Measurements from ENCODE around the gene ARID5A. TPM values are rescaled to one million over a fixed set of nuclear protein-coding genes. Genes with fewer than 3 reads are reported as not detected.
"Not testable (repeated sequence)": the region's sequence is repeated elsewhere in the genome, so short reads cannot be mapped to it uniquely, and the experiment has no call there.

Gene ARID5A
- total RNA-seq, 4 donors from 2014 or later: 2.8 to 25.9 (median 5.7) TPM

- intact Hi-C loops (cut with DNase I): no loop called here
Observed at GRCh38 chr2:96551605-96552314, 15.2 kb downstream of the ARID5A start.

GRCh38 chr2:96552315-96553175, 16.0 kb downstream of the ARID5A start:
- no peak for DNase-seq
- H3K4me3 ChIP-seq: no peak overlapping the region
- TF ChIP-seq POLR2A (IDR thresholded peaks at IDR 0.05) (no peak), CTCF (IDR thresholded peaks at IDR 0.05) (no peak)
- peaks cover 14 to 56% (median 21%) of the 10 kb centered on the region in 3 donors for H3K36me3 ChIP-seq
- WGBS, 2 donors: 65 to 81% methylated on average over 7 to 10 of the region's 18 CpGs
- H3K9me3 ChIP-seq: no peaks in the 10 kb centered on the region
- H3K27me3 ChIP-seq: no peaks in the 10 kb centered on the region
- H3K4me1 ChIP-seq: peaks cover 7 to 48% (median 8%) of the 10 kb centered on the region in 3 donors
- intact Hi-C loops (cut with DNase I): no loop called here
- H3K27ac ChIP-seq: no peak overlapping the region

More at GRCh38 chr2:96551605-96552314, 15.2 kb downstream of the ARID5A start:
- Histone ChIP-seq H3K27ac (no peak overlapping the region), H3K36me3 (peaks cover 14 to 61% (median 21%) of the 10 kb centered on the region in 3 donors), H3K27me3 (no peaks in the 10 kb centered on the region), H3K9me3 (no peaks in the 10 kb centered on the region), H3K4me3 (no peak overlapping the region), H3K4me1 (peaks cover 7 to 54% (median 8%) of the 10 kb centered on the region in 3 donors)
- no peak for DNase-seq
- TF ChIP-seq CTCF (IDR thresholded peaks at IDR 0.05): no peak
- TF ChIP-seq POLR2A (IDR thresholded peaks at IDR 0.05): no peak
- 93 to 94% methylated on average over 10 to 18 of the region's 25 CpGs for WGBS, 2 donors

- H3K4me3 ChIP-seq: no peak overlapping the region
- DNase-seq: no peak
- H3K4me1 ChIP-seq: peaks cover 7 to 40% (median 8%) of the 10 kb centered on the region in 3 donors
- 71 to 95% methylated on average over 3 to 8 of the region's 16 CpGs for WGBS, 2 donors
- H3K9me3 ChIP-seq: no peaks in the 10 kb centered on the region
- intact Hi-C loops (cut with DNase I): no loop called here
- no peaks in the 10 kb centered on the region for H3K27me3 ChIP-seq
- no peak for TF ChIP-seq CTCF (IDR thresholded peaks at IDR 0.05)
- no peak for TF ChIP-seq POLR2A (IDR thresholded peaks at IDR 0.05)
- peaks cover 14 to 48% (median 21%) of the 10 kb centered on the region in 3 donors for H3K36me3 ChIP-seq
- H3K27ac ChIP-seq: no peak overlapping the region
Observed at GRCh38 chr2:96553176-96553956, 16.8 kb downstream of the ARID5A start.

- intact Hi-C loops (cut with DNase I); H3K9me3 ChIP-seq; H3K27ac ChIP-seq; H3K27me3 ChIP-seq; DNase-seq: not testable (repeated sequence)
- peaks cover 14 to 43% (median 17%) of the 10 kb centered on the region in 3 donors for H3K36me3 ChIP-seq
- H3K4me1 ChIP-seq: peaks cover 7 to 34% (median 8%) of the 10 kb centered on the region in 3 donors
- WGBS, 2 donors: 35% methylated on average over 8 of the region's 9 CpGs; no CpG with 5 or more reads in 1 of the 2 donors
- H3K4me3 ChIP-seq: peak overlapping the region in 1 of 4 donors; percentile 2
Observed at GRCh38 chr2:96553957-96554292, 17.4 kb downstream of the ARID5A start.

GRCh38 chr2:96554293-96555145, 18.0 kb downstream of the ARID5A start:
- peaks cover 11 to 37% (median 13%) of the 10 kb centered on the region in 3 donors for H3K36me3 ChIP-seq
- TF ChIP-seq POLR2A (IDR thresholded peaks at IDR 0.05): no peak
- peak; percentile 87 to 95 (median 92) for TF ChIP-seq CTCF (IDR thresholded peaks at IDR 0.05)
- peak overlapping the region in 1 of 4 donors; percentile 5 for H3K27ac ChIP-seq
- 37 to 62% methylated on average over 12 to 14 of the region's 35 CpGs for WGBS, 2 donors
- H3K27me3 ChIP-seq: no peaks in the 10 kb centered on the region
- DNase-seq: no peak
- peaks cover 7 to 30% (median 8%) of the 10 kb centered on the region in 3 donors for H3K4me1 ChIP-seq
- no peaks in the 10 kb centered on the region for H3K9me3 ChIP-seq
- peak overlapping the region in 2 of 4 donors; percentile 2 to 34 for H3K4me3 ChIP-seq
- intact Hi-C loops (cut with DNase I): no loop called here
